ENCODE measurements around the gene TP73.

GRCh38 chr1:3725366-3725765 is 73.0 kb downstream of the TP73 start:
- no peak for TF ChIP-seq POLR2A (IDR thresholded peaks at IDR 0.05; ENCODE audit: low read length)
- TF ChIP-seq GATA1 (IDR thresholded peaks at IDR 0.05; ENCODE audit: low read depth, low read length) = no peak
